H1 (cell line): ENCODE results near the gene CASR. TPM values are rescaled to one million over a fixed set of nuclear protein-coding genes. Genes with fewer than 3 reads are reported as not detected.

Source experiments
- CHD7 ChIP-seq: fragments of 300-600 bp; sonication (generic); IDR thresholded peaks from 2 replicates; pipeline ENCODE4 v1.7.1; 2012; ENCODE audit warnings: low read length, moderate library complexity, mild to moderate bottlenecking, inconsistent platforms; ENCODE audit not compliant: insufficient replicate concordance
- EZH2 ChIP-seq: fragments of 200-600 bp; sonication (generic); IDR thresholded peaks from 2 replicates; pipeline ENCODE4 v1.7.1; 2012; ENCODE audit warnings: low read depth, mild to moderate bottlenecking, moderate library complexity, low read length, inconsistent platforms; ENCODE audit not compliant: severe bottlenecking
- KDM4A ChIP-seq: IDR thresholded peaks from one replicate; pipeline ENCODE4 v1.7.1; 2012; ENCODE audit warnings: low read depth, mild to moderate bottlenecking, moderate library complexity, low read length, inconsistent platforms; ENCODE audit not compliant: severe bottlenecking
- NRF1 ChIP-seq: IDR thresholded peaks from 2 replicates; pipeline ENCODE4 v1.6.1; 2011; ENCODE audit warnings: mild to moderate bottlenecking, low read depth, low read length, improper control_type of control experiment
- POLR2A ChIP-seq, 2 experiments: IDR thresholded peaks; 1 replicate in 1 of 2; 2 replicates in 1 of 2; pipeline ENCODE4 v1.6.1; 2011; ENCODE audit warnings: low read depth in 2 of 2, low read length in 2 of 2, mild to moderate bottlenecking in 2 of 2; ENCODE audit errors: control extremely low read depth in 1 of 2
- POLR2AphosphoS5 ChIP-seq: IDR thresholded peaks from 2 replicates; pipeline ENCODE4 v1.6.1; 2011; ENCODE audit warnings: low read depth, low read length
- RFX5 ChIP-seq: IDR thresholded peaks from 2 replicates; pipeline ENCODE4 v1.6.1; 2011; ENCODE audit warnings: low read depth, low read length, improper control_type of control experiment, borderline replicate concordance
- SP1 ChIP-seq: IDR thresholded peaks from 2 replicates; pipeline ENCODE4 v1.6.1; 2011; ENCODE audit warnings: low read depth, low read length
- SP2 ChIP-seq: IDR thresholded peaks from 2 replicates; pipeline ENCODE4 v1.6.1; 2012; ENCODE audit warnings: mild to moderate bottlenecking, low read length, inconsistent platforms
- SRF ChIP-seq: IDR thresholded peaks from 2 replicates; pipeline ENCODE4 v1.6.1; 2011; ENCODE audit warnings: mild to moderate bottlenecking, low read depth, low read length, moderate library complexity
- TEAD4 ChIP-seq: IDR thresholded peaks from 2 replicates; pipeline ENCODE4 v1.6.1; 2012; ENCODE audit warnings: low read depth, low read length, inconsistent platforms, mixed read lengths
- polyA plus RNA-seq, 7 experiments: library from polyadenylated mRNA; depleted of rRNA in 3 of 7; stranded (reverse) in 5 of 7; unstranded in 2 of 7; fragments of >200 nt in 5 of 7; fragments of 200-250 nt in 2 of 7; gene quantifications; 1 replicate in 5 of 7; 2 replicates in 1 of 7; 4 replicates in 1 of 7; pipeline versions ENCODE4 v1.2.1 to v1.2.3, GENCODE V29; 2011 to 2013; ENCODE audit warnings: missing spikeins in 2 of 7, mixed read lengths in 2 of 7
- total RNA-seq: library from RNA; stranded (reverse); fragmentation: NEBNext Ultra II Directional; extraction: Animal tissue kit (Norgen Biotek cat#: 25700); gene quantifications from 2 replicates; pipeline ENCODE4 v1.2.1, GENCODE V29; 2021
- TF ChIP-seq, protein P1 (sequence below): IDR thresholded peaks from 2 replicates; pipeline ENCODE4 v1.6.1; 2012; ENCODE audit warnings: inconsistent platforms

The CASR gene
- total and polyA plus RNA-seq, 2 of the 8 experiments (the other 6 are each of a cell fraction or from before 2014, with no cell fraction given): 0.36 to 0.58 TPM

DNA sequence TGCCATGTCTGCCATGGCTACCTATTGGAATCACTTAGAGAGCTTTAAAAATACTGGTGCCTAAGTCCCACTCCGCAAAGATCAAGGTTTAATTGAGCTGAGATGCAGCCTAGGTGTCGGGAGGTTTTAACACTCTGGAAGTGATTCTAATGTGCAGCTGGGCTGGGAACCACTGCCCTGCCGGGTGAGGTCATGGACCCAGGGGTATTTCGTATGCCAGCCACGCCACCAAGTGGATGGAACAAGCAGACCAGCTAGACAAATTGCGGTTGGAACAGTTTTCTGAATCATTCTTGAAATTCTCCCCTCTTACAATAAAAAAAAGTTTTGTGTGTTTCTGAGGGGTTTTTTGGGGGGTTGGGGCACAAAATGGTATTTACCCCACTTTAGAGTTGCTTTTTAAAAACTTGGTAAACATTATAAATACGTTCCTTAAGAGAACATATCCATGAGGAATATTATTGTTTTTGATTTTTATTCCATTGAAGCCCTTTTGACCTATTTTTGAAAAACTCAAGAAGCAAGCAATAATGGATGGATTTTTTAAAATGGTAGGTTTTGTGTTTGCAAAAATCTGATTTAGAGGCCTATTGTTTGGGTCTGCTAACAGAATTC is 75.4 kb downstream of the CASR start (continued):
- TF ChIP-seq KDM4A (no peak), SP2 (no peak), TEAD4 (no peak), SP1 (no peak), SRF (no peak), POLR2AphosphoS5 (no peak), NRF1 (no peak), POLR2A (IDR thresholded peaks at IDR 0.05; ENCODE audit: control extremely low read depth in 1 of 2, low read depth in 2 of 2, low read length in 2 of 2) (no peak), RFX5 (no peak), CHD7 (no peak), EZH2 (no peak)
- TF ChIP-seq, protein P1, sequence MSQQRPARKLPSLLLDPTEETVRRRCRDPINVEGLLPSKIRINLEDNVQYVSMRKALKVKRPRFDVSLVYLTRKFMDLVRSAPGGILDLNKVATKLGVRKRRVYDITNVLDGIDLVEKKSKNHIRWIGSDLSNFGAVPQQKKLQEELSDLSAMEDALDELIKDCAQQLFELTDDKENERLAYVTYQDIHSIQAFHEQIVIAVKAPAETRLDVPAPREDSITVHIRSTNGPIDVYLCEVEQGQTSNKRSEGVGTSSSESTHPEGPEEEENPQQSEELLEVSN: no peak
